Stimulated activated CD4-positive, alpha-beta T cell treated with anti-CD3 and anti-CD28 coated beads, TNF-alpha, amount 100 ng/mL, for 24 hours (primary cell): ENCODE data around the gene SORBS1.
A peak's percentile ranks its signal among the peaks of the same experiment; 100 is the strongest.

Source experiments
- DNase-seq, 3 experiments: peaks; one replicate each; pipeline ENCODE4 v3.0.0-alpha.2; 2020; ENCODE audit warnings: low read depth in 3 of 3

SORBS1 gene

GRCh38 chr10:95319239-95319638 lies 241.9 kb downstream of the SORBS1 start:
- DNase-seq, result no peak

GRCh38 chr10:95315509-95315908 lies 245.7 kb downstream of the SORBS1 start:
- no peak for DNase-seq

- DNase-seq, result no peak
Observed at GRCh38 chr10:95314192-95314918, 246.8 kb downstream of the SORBS1 start.

- DNase-seq, result no peak
Observed at GRCh38 chr10:95312986-95313495, 248.1 kb downstream of the SORBS1 start.

- DNase-seq, result no peak
Observed at GRCh38 chr10:95312257-95312656, 248.9 kb downstream of the SORBS1 start.

- no peak for DNase-seq
Observed at GRCh38 chr10:95309958-95310357, 251.2 kb downstream of the SORBS1 start.

- no peak for DNase-seq
Observed at GRCh38 chr10:95308389-95309302, 252.5 kb downstream of the SORBS1 start.

GRCh38 chr10:95306851-95307250 lies 254.3 kb downstream of the SORBS1 start:
- no peak for DNase-seq

GRCh38 chr10:95306318-95306650 lies 254.9 kb downstream of the SORBS1 start:
- no peak for DNase-seq

GRCh38 chr10:95305606-95306317 lies 255.4 kb downstream of the SORBS1 start:
- DNase-seq, result no peak

- no peak for DNase-seq
Observed at GRCh38 chr10:95304976-95305375, 256.2 kb downstream of the SORBS1 start.

- no peak for DNase-seq
Observed at GRCh38 chr10:95304463-95304862, 256.7 kb downstream of the SORBS1 start.

- DNase-seq, result no peak
Observed at GRCh38 chr10:95303950-95304349, 257.2 kb downstream of the SORBS1 start.

GRCh38 chr10:95303535-95303934 lies 257.6 kb downstream of the SORBS1 start:
- DNase-seq, result no peak

GRCh38 chr10:95300022-95300539 lies 261.1 kb downstream of the SORBS1 start:
- DNase-seq, result no peak

GRCh38 chr10:95297402-95297801 lies 263.8 kb downstream of the SORBS1 start:
- no peak for DNase-seq

- no peak for DNase-seq
Observed at GRCh38 chr10:95296764-95297163, 264.4 kb downstream of the SORBS1 start.

- DNase-seq, result peak in 1 of 3 experiments; percentile 20
Observed at GRCh38 chr10:95295031-95295755, 266.0 kb downstream of the SORBS1 start.

- DNase-seq, result no peak
Observed at GRCh38 chr10:95293631-95294030, 267.5 kb downstream of the SORBS1 start.

- DNase-seq, result no peak
Observed at GRCh38 chr10:95291365-95292039, 269.7 kb downstream of the SORBS1 start.
